A673 (cell line): ENCODE data around the gene TCF12.

ENCODE experiments used
- CTCF ChIP-seq: fragments of 300-800, 200-600 bp; sonication (generic); conservative IDR thresholded peaks from 2 replicates; pipeline ENCODE4 v1.5.1; 2017; ENCODE audit warnings: low read depth, mild to moderate bottlenecking, antibody characterized with exemption, low read length, moderate library complexity, mixed read lengths
- EZH2 ChIP-seq: fragments of 200-600 bp; sonication (generic); IDR thresholded peaks from 2 replicates; pipeline ENCODE4 v1.6.1; 2017; ENCODE audit warnings: borderline replicate concordance, low read depth, mild to moderate bottlenecking, mixed read lengths, antibody characterized with exemption, low read length; ENCODE audit not compliant: poor library complexity, severe bottlenecking

DNA sequence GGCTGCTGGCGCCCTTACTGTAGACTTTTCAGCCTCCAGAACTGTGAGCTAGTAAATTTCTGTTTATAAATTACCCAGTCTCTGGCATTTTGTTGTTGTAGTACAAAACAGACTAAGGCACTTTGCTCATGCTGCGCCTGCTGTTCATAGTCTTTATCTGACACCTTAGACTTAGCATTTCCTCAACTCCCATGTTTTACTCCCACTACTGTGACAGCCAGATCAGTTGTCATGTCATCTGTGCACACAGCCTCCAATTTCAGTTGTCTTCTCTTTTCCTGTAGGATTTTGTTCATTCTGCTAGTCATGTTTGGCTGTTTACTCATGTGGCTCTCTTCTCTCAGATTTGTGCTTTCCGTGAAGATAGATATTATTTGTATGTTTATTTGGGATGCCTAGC, 62.0 kb downstream of the TCF12 start:
- TF ChIP-seq CTCF (no peak), EZH2 (no peak)
